HepG2 (cell line): ENCODE measurements around the gene CCDC183. TPM values are rescaled to one million over a fixed set of nuclear protein-coding genes. Genes with fewer than 3 reads are reported as not detected.

Source experiments
- AHDC1 ChIP-seq: sonication (generic); formaldehyde crosslinking; IDR thresholded peaks from 2 replicates; pipeline ENCODE4 v1.5.1; 2020; ENCODE audit warnings: mild to moderate bottlenecking, missing genetic modification reagents, borderline replicate concordance
- DNMT1 ChIP-seq: sonication (generic); formaldehyde crosslinking; IDR thresholded peaks from 2 replicates; pipeline ENCODE4 v1.5.1; 2020; ENCODE audit warnings: mild to moderate bottlenecking, missing genetic modification reagents
- DNMT3B ChIP-seq: conservative IDR thresholded peaks from 2 replicates; pipeline ENCODE4 v1.6.1; 2016; ENCODE audit warnings: missing biosample characterization, control low read depth
- FLYWCH1 ChIP-seq: sonication (generic); formaldehyde crosslinking; IDR thresholded peaks from 2 replicates; pipeline ENCODE4 v1.8.1; 2023; ENCODE audit warnings: mild to moderate bottlenecking, missing genetic modification reagents
- FOSL2 ChIP-seq: sonication (generic); formaldehyde crosslinking; IDR thresholded peaks from 2 replicates; pipeline ENCODE4 v1.4.0; 2020; ENCODE audit warnings: missing genetic modification reagents
- GATA4 ChIP-seq: sonication (generic); IDR thresholded peaks from 2 replicates; pipeline ENCODE4 v1.6.1; 2016; ENCODE audit warnings: antibody characterized with exemption, low read depth, borderline replicate concordance
- MED8 ChIP-seq: sonication (generic); formaldehyde crosslinking; IDR thresholded peaks from 2 replicates; pipeline ENCODE4 v1.8.1; 2023; ENCODE audit warnings: mild to moderate bottlenecking, missing genetic modification reagents; ENCODE audit not compliant: insufficient replicate concordance
- MYC ChIP-seq: sonication (generic); formaldehyde crosslinking; IDR thresholded peaks from 2 replicates; pipeline ENCODE4 v1.9.0; 2021; ENCODE audit warnings: missing genetic modification reagents, borderline replicate concordance
- NR0B2 ChIP-seq: sonication (generic); formaldehyde crosslinking; IDR thresholded peaks from 2 replicates; pipeline ENCODE4 v1.4.0; 2020; ENCODE audit warnings: mild to moderate bottlenecking, missing genetic modification reagents
- PHF8 ChIP-seq: sonication (generic); formaldehyde crosslinking; IDR thresholded peaks from 2 replicates; pipeline ENCODE4 v1.5.0; 2020; ENCODE audit warnings: missing genetic modification reagents
- POLR2AphosphoS5 ChIP-seq: IDR thresholded peaks from 2 replicates; pipeline ENCODE4 v1.6.1; 2012; ENCODE audit warnings: low read depth, low read length
- POLR2G ChIP-seq: fragments of 200-400 bp; formaldehyde crosslinking; IDR thresholded peaks from 2 replicates; pipeline ENCODE4 v1.6.1; 2018; ENCODE audit warnings: mild to moderate bottlenecking, low read depth, low read length, moderate library complexity
- SAP130 ChIP-seq: IDR thresholded peaks from 2 replicates; pipeline ENCODE4 v1.6.1; 2016; ENCODE audit warnings: low read depth
- THAP11 ChIP-seq: IDR thresholded peaks from 2 replicates; pipeline ENCODE4 v1.6.1; 2016; ENCODE audit warnings: missing biosample characterization, missing genetic modification reagents
- ZNF282 ChIP-seq: fragments of 450-650 bp; IDR thresholded peaks from 2 replicates; pipeline ENCODE4 v1.6.1; 2018; ENCODE audit not compliant: partially characterized antibody
- ZNF572 ChIP-seq: sonication (generic); formaldehyde crosslinking; IDR thresholded peaks from 2 replicates; pipeline ENCODE4 v1.5.1; 2020; ENCODE audit warnings: mild to moderate bottlenecking, missing genetic modification reagents
- polyA plus RNA-seq, 8 experiments: library from polyadenylated mRNA; depleted of rRNA in 3 of 8; stranded (reverse) in 7 of 8; unstranded in 1 of 8; fragments of >200 nt; fragmentation: Illumina TruSeq in 4 of 8; extraction: Trizol in 4 of 8; gene quantifications; 2 replicates each; pipeline versions ENCODE4 v1.2.1 to v1.2.3, GENCODE V29; 2011 to 2016; ENCODE audit warnings: low read depth in 4 of 8, missing spikeins in 1 of 8, mixed read lengths in 1 of 8; ENCODE audit not compliant: insufficient read depth in 1 of 8
- total RNA-seq, 5 experiments: library from RNA; depleted of rRNA; stranded (reverse); fragments of >200 nt; fragmentation: Illumina TruSeq; extraction: Trizol; gene quantifications; 2 replicates each; pipeline ENCODE4 v1.2.3, GENCODE V29; 2016; ENCODE audit warnings: low read depth in 1 of 5
- TF ChIP-seq, protein P1 (sequence below): sonication (generic); formaldehyde crosslinking; IDR thresholded peaks from 2 replicates; pipeline ENCODE4 v1.4.0; 2020; ENCODE audit warnings: missing genetic modification reagents
- TF ChIP-seq, protein P2 (sequence below): sonication (generic); formaldehyde crosslinking; IDR thresholded peaks from 2 replicates; pipeline ENCODE4 v1.5.1; 2020; ENCODE audit warnings: mild to moderate bottlenecking, missing genetic modification reagents, moderate library complexity

Gene CCDC183
- total and polyA plus RNA-seq, 2 of the 13 experiments (the other 11 are each of a cell fraction or from before 2014, with no cell fraction given) = 5.0 to 66.4 TPM

DNA sequence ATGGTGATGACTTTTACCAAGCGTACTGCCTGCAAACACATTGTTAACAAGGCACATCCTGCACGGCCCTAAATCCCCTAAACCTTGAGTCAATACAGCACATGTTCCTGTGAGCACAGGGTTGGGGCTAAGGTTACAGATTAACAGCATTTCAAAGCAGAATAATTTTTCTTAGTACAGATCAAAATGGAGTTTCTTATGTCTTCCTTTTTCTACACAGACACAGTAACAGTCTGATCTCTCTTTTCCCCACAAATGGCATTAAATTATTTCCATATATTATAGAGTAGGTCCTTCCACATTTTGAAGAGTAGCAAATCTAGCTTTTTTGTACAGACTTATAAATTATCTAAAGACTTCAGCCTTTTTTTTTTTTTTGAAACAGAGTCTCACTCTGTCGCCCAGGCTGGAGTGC is 6.6 kb upstream of the CCDC183 start (continued):
- TF ChIP-seq THAP11 (CRISPR knock-in tag) (0 out of 2 replicates have a peak, but pooled peaks have one; percentile 13), PHF8 (CRISPR knock-in tag) (no peak), MYC (CRISPR knock-in tag) (peak; percentile 31; the same call in 1 of the 2 replicates), NR0B2 (CRISPR knock-in tag) (no peak), POLR2AphosphoS5 (peak; percentile 45), ZNF572 (no peak), FLYWCH1 (CRISPR knock-in tag) (no peak), POLR2G (0 out of 2 replicates have a peak, but pooled peaks have one; percentile 45), DNMT1 (CRISPR knock-in tag) (no peak), SAP130 (peak; percentile 58), FOSL2 (CRISPR knock-in tag) (peak; percentile 5; the same call in 1 of the 2 replicates), DNMT3B (CRISPR knock-in tag) (no peak), MED8 (CRISPR knock-in tag) (peak; percentile 53), ZNF282 (no peak), AHDC1 (CRISPR knock-in tag) (peak; percentile 29; the same call in 1 of the 2 replicates), GATA4 (no peak)
- TF ChIP-seq, protein P1, sequence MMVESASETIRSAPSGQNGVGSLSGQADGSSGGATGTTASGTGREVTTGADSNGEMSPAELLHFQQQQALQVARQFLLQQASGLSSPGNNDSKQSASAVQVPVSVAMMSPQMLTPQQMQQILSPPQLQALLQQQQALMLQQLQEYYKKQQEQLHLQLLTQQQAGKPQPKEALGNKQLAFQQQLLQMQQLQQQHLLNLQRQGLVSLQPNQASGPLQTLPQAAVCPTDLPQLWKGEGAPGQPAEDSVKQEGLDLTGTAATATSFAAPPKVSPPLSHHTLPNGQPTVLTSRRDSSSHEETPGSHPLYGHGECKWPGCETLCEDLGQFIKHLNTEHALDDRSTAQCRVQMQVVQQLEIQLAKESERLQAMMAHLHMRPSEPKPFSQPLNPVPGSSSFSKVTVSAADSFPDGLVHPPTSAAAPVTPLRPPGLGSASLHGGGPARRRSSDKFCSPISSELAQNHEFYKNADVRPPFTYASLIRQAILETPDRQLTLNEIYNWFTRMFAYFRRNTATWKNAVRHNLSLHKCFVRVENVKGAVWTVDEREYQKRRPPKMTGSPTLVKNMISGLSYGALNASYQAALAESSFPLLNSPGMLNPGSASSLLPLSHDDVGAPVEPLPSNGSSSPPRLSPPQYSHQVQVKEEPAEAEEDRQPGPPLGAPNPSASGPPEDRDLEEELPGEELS (CRISPR knock-in tag) = peak; percentile 1
- TF ChIP-seq, protein P2, sequence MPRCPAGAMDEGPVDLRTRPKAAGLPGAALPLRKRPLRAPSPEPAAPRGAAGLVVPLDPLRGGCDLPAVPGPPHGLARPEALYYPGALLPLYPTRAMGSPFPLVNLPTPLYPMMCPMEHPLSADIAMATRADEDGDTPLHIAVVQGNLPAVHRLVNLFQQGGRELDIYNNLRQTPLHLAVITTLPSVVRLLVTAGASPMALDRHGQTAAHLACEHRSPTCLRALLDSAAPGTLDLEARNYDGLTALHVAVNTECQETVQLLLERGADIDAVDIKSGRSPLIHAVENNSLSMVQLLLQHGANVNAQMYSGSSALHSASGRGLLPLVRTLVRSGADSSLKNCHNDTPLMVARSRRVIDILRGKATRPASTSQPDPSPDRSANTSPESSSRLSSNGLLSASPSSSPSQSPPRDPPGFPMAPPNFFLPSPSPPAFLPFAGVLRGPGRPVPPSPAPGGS = no peak
